ENCODE results near the gene VPS13D. TPM values are rescaled to one million over a fixed set of nuclear protein-coding genes. Genes with fewer than 3 reads are reported as not detected.
A peak's percentile ranks its signal among the peaks of the same experiment; 100 is the strongest.

The VPS13D gene
- total RNA-seq, 2 experiments from 2014 or later = 52.6 to 53.3 TPM

DNA sequence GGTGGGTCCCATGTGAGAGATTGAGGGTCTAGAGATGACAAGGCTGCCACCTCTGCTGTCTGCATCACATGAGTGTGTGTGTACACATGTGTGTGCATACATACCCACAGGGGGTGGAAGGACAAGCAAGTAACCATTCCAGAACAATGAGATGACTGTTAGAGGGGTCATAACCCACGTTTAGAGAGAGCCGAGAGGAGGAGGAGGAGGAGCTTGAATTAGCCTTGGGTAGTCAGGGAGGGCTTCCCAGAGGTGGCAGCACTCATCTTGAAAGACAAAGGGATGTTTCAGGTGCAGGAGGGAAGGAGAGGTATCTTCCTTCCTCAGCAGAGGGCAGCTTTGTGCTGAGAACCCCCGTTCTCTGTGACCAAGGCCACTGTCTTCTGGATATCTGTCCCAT, 41.7 kb upstream of the VPS13D start:
- DNase-seq (no peak), ATAC-seq (ENCODE audit: low read depth) (no peak)
- no peak overlapping the region for H3K4me3 Mint-ChIP-seq
- no peak overlapping the region for H3K27ac Mint-ChIP-seq
- H3K9me3 Mint-ChIP-seq = no peaks in the 10 kb centered on the region
- H3K4me1 Mint-ChIP-seq = peaks cover 50% of the 10 kb centered on the region
- POLR2A ChIA-PET = interaction anchor here (2.4 kb wide), 1 partner anchor 10 kb away, joined by 5 read pairs; no protein-coding TSS in a partner anchor
- H3K36me3 Mint-ChIP-seq = peaks cover 35% of the 10 kb centered on the region
- H3K27me3 Mint-ChIP-seq = no peaks in the 10 kb centered on the region

DNA sequence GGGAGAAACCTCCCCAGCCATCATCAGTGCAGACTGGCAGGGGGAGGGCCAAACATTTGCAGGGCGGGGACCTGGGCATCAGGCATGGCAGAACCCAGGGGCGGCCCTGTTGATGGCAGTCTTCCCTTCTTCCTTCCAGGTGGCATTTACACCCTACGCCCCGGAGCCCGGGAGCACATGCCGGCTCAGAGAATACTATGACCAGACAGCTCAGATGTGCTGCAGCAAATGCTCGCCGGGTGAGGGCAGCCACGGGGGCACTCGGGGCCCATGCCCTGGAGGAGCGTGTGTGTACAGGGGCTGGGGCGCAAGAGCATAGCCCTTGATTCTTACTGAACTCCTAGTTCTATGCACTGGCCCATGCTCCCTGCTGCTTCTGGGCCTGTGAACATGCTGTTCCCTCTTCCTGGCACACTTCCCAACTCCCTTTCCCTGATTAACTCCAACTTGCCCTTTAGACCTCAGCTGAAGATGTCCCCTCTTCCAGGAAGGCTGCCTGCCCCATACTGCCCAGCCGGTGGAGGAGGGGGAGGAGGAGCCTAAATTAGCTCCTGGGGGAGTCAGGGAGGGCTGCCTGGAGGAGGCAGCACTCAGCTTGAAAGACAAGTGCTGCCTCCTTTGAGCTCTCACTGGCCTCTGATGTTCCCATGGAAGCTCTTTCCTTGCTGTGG, 41.0 kb upstream of the VPS13D start:
- POLR2A ChIA-PET = no interaction called here
- peaks cover 37% of the 10 kb centered on the region for H3K36me3 Mint-ChIP-seq
- no peak overlapping the region for H3K27ac Mint-ChIP-seq
- no peak overlapping the region for H3K4me3 Mint-ChIP-seq
- DNase-seq = no peak
- no peak for ATAC-seq (ENCODE audit: low read depth)
- H3K27me3 Mint-ChIP-seq = no peaks in the 10 kb centered on the region
- H3K9me3 Mint-ChIP-seq = no peaks in the 10 kb centered on the region
- peaks cover 47% of the 10 kb centered on the region for H3K4me1 Mint-ChIP-seq

DNA sequence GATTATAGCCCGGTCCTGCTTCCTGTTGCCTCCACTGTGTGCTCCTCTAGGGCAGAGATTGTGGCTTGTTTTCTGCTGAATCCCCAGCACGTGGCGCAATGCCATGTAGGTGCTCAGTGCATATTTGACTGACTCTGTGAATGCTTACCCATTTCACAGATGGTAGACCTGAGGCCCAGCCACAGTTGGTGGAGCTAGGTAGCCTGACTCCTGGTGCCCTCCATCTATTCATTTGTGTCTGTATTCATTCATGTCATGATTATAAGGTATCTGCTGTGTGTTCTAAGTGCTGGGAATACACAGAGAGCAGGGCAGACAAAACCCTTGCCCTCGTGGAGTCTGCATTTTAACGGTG, 40.5 kb upstream of the VPS13D start:
- Mint-ChIP-seq H3K4me1 (peaks cover 48% of the 10 kb centered on the region), H3K36me3 (peaks cover 42% of the 10 kb centered on the region), H3K4me3 (no peak overlapping the region), H3K27ac (peak overlapping the region; percentile 57), H3K27me3 (no peaks in the 10 kb centered on the region), H3K9me3 (no peaks in the 10 kb centered on the region)
- POLR2A ChIA-PET = no interaction called here
- ATAC-seq (ENCODE audit: low read depth) (no peak), DNase-seq (no peak)

DNA sequence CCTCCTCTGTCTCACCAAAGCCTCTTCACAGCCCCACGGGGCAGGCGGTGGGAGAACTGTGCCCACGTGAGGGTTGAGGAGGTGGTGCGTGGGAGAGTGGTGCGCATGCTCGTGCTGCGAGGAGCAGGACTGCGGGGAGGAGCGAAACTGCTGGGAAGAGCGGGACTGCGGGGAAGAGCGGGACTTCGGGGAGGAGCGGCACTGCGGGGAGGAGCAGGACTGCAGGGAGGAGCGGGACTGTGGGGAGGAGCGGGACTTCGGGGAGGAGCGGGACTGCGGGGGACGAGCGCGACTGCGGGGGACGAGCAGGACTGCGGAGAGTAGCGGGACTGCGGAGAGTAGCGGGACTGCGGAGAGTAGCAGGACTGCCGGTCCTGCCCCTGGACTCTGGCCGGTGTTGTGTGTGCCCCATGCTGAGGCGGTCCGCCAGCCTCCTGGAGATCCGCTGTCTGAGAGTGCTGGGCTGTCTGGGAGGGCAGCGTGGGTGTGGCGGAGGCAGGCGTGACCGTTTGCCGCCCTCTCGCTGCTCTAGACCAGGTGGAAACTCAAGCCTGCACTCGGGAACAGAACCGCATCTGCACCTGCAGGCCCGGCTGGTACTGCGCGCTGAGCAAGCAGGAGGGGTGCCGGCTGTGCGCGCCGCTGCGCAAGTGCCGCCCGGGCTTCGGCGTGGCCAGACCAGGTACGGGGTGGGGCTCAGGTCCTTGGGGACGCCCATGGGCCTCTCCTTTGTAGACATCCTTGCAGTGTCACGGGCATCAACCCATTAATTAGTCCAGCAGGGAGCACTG, 38.4 kb upstream of the VPS13D start:
- POLR2A ChIA-PET = interaction anchor here (1.2 kb wide), 1 partner anchor 66 kb away, joined by 4 read pairs; no protein-coding TSS in a partner anchor
- Mint-ChIP-seq H3K36me3 (peaks cover 55% of the 10 kb centered on the region), H3K9me3 (no peaks in the 10 kb centered on the region), H3K27ac (peak overlapping the region; percentile 25), H3K27me3 (no peaks in the 10 kb centered on the region), H3K4me3 (no peak overlapping the region), H3K4me1 (peaks cover 57% of the 10 kb centered on the region)
- no peak for ATAC-seq (ENCODE audit: low read depth)
- DNase-seq = no peak

GRCh38 chr1:12194666-12195216, 35.1 kb upstream of the VPS13D start:
- Mint-ChIP-seq H3K27me3 (no peaks in the 10 kb centered on the region), H3K9me3 (no peaks in the 10 kb centered on the region), H3K4me3 (no peak overlapping the region), H3K4me1 (peaks cover 44% of the 10 kb centered on the region), H3K36me3 (peaks cover 49% of the 10 kb centered on the region), H3K27ac (peak overlapping the region; percentile 75)
- DNase-seq (no peak), ATAC-seq (ENCODE audit: low read depth) (peak; percentile 24)
- POLR2A ChIA-PET = no interaction called here

GRCh38 chr1:12195416-12195815, 34.4 kb upstream of the VPS13D start:
- H3K9me3 Mint-ChIP-seq = no peaks in the 10 kb centered on the region
- no peak overlapping the region for H3K4me3 Mint-ChIP-seq
- POLR2A ChIA-PET = interaction anchor here (0.6 kb wide), 1 partner anchor 279 kb away, joined by 3 read pairs; no protein-coding TSS in a partner anchor
- no peak for ATAC-seq (ENCODE audit: low read depth)
- H3K27ac Mint-ChIP-seq = peak overlapping the region; percentile 58
- DNase-seq = no peak
- peaks cover 44% of the 10 kb centered on the region for H3K4me1 Mint-ChIP-seq
- H3K27me3 Mint-ChIP-seq = no peaks in the 10 kb centered on the region
- peaks cover 46% of the 10 kb centered on the region for H3K36me3 Mint-ChIP-seq

DNA sequence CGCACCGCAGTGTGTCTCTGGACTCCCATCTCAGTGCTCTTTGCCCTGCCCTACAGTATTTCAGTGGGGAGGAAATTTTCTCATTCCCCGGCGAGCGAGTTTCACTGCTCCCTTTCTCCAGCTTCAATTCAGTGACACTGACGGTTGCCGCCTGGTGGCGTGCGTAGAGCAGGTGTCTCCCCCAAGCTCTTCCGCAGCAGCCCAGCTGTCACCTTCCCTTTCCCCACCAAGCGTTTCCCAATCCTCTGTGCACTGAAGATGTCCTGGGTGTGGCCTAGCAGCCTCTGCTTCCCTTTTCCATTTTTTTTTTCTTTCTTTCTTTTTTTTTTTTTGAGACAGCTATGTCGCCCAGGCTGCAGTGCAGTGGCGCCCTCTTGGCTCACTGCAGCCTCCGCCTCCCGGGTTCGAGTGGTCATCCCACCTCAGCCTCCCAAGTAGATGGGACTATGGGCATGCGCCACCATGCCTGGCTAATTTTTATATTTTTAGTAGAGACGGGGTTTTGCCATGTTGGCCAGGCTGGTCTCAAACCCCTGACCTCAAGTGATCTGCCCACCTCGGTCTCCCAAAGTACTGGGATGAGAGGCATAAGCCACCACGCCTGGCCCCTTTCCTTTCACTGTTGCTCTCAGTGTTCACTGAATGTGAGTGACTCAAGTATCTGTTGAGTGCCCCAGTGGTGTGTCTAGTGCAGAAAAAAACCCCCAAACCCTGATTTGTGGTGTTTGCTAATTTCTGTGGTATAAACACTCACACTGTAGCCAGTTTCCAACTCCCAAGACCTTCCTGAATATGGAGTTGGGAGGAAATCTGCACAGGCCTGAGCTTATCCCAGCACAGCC, 33.0 kb upstream of the VPS13D start:
- POLR2A ChIA-PET = no interaction called here
- H3K36me3 Mint-ChIP-seq = peaks cover 40% of the 10 kb centered on the region
- H3K4me3 Mint-ChIP-seq = no peak overlapping the region
- H3K9me3 Mint-ChIP-seq = no peaks in the 10 kb centered on the region
- H3K27me3 Mint-ChIP-seq = no peaks in the 10 kb centered on the region
- DNase-seq (no peak), ATAC-seq (ENCODE audit: low read depth) (no peak)
- peak overlapping the region; percentile 25 for H3K27ac Mint-ChIP-seq
- H3K4me1 Mint-ChIP-seq = peaks cover 45% of the 10 kb centered on the region

DNA sequence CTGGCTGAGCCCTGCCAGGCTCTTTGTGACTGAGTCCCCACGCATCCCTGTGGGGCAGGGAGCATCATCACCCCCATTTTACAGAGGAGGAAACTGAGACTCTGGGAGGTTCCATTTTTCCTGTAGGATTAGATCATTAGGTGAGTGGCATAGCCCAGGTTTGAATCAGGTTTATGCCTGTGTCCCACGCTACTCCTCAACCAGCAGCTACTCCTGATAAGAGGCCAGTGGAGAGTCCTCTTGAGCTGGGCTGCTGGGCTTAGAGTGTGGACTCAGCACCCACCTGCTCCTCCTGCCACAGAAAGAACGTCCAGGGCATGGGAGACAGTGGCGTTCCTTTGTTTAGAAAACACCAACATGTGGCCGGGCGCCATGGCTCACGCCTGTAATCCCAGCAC, 32.3 kb upstream of the VPS13D start:
- H3K27ac Mint-ChIP-seq = peak overlapping the region; percentile 25
- H3K4me3 Mint-ChIP-seq = no peak overlapping the region
- ATAC-seq (ENCODE audit: low read depth) (no peak), DNase-seq (no peak)
- no peaks in the 10 kb centered on the region for H3K27me3 Mint-ChIP-seq
- H3K4me1 Mint-ChIP-seq = peaks cover 43% of the 10 kb centered on the region
- peaks cover 40% of the 10 kb centered on the region for H3K36me3 Mint-ChIP-seq
- no peaks in the 10 kb centered on the region for H3K9me3 Mint-ChIP-seq
- POLR2A ChIA-PET = interaction anchor here (0.9 kb wide), 1 partner anchor 67 kb away, joined by 3 read pairs; no protein-coding TSS in a partner anchor

- H3K4me3 Mint-ChIP-seq = no peak overlapping the region
- no peaks in the 10 kb centered on the region for H3K9me3 Mint-ChIP-seq
- no peaks in the 10 kb centered on the region for H3K27me3 Mint-ChIP-seq
- peaks cover 40% of the 10 kb centered on the region for H3K4me1 Mint-ChIP-seq
- DNase-seq (no peak), ATAC-seq (ENCODE audit: low read depth) (no peak)
- peaks cover 35% of the 10 kb centered on the region for H3K36me3 Mint-ChIP-seq
- POLR2A ChIA-PET = interaction anchor here (1.3 kb wide), 1 partner anchor 56 kb away, joined by 3 read pairs; no protein-coding TSS in a partner anchor
- H3K27ac Mint-ChIP-seq = no peak overlapping the region
These were observed 29.6 kb upstream of the VPS13D start for GRCh38 chr1:12200208-12200607.

DNA sequence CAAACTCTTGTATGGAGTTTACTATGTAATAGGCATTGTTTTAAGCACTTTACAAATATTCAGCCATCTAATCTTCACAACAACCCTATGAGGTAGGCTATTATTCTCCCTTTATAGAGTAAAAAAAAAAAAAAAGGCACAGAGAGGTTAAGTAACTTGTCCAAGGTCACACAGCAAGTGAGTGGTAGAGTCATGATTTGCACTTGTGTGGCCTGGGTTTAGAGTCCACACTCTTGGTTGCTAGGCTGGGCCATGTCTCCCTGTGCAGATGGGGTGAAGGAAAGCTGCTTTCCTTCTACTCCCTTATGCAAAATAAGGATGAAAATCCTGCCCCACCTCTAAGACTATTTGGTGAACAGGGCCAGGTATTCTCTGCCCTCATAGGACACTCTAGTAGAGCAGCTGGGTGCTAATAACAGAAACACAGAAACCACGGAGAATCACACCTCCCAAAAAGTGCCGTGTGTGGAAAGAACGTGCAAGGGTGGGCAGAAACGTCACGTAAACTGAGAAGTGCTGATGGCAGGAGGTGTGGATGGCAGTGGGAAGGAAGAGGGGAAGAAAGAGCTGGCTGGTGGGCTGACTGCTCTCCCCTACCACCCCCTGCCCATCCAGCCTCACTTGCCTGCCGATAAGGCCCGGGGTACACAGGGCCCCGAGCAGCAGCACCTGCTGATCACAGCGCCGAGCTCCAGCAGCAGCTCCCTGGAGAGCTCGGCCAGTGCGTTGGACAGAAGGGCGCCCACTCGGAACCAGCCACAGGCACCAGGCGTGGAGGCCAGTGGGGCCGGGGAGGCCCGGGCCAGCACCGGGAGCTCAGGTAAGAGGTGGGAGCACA, 28.3 kb upstream of the VPS13D start:
- POLR2A ChIA-PET = interaction anchor here (0.5 to 1.2 kb wide), 2 partner anchors 40 to 69 kb away, joined by 3 read pairs; no protein-coding TSS in a partner anchor
- no peaks in the 10 kb centered on the region for H3K27me3 Mint-ChIP-seq
- no peak overlapping the region for H3K4me3 Mint-ChIP-seq
- no peaks in the 10 kb centered on the region for H3K9me3 Mint-ChIP-seq
- H3K36me3 Mint-ChIP-seq = peaks cover 35% of the 10 kb centered on the region
- DNase-seq (no peak), ATAC-seq (ENCODE audit: low read depth) (peak; percentile 5)
- H3K4me1 Mint-ChIP-seq = peaks cover 38% of the 10 kb centered on the region
- peak overlapping the region; percentile 32 for H3K27ac Mint-ChIP-seq

DNA sequence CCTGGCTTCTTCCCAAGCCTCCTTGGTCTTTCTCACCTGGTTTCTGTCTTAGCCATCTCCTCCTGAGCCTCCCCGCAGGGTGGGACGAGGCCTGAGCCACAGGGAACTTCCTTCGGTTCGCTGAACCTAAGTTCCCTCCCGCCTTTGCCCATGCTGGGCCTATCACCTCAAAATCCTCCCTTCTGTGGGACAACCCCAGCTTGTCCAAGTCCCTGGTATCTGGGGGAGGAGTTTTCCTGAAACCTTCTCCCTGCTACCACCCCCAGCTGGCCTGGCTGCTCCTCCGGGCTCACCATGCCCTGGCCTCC, 27.7 kb upstream of the VPS13D start:
- DNase-seq (no peak), ATAC-seq (ENCODE audit: low read depth) (no peak)
- no peaks in the 10 kb centered on the region for H3K9me3 Mint-ChIP-seq
- no peaks in the 10 kb centered on the region for H3K27me3 Mint-ChIP-seq
- no peak overlapping the region for H3K4me3 Mint-ChIP-seq
- peaks cover 32% of the 10 kb centered on the region for H3K36me3 Mint-ChIP-seq
- POLR2A ChIA-PET = interaction anchor here (0.5 to 1.4 kb wide), 3 partner anchors 40 to 76 kb away, joined by 3 to 4 read pairs (median 3); no protein-coding TSS in a partner anchor
- H3K27ac Mint-ChIP-seq = peak overlapping the region; percentile 68
- peaks cover 37% of the 10 kb centered on the region for H3K4me1 Mint-ChIP-seq

- Mint-ChIP-seq H3K4me1 (peaks cover 37% of the 10 kb centered on the region), H3K27me3 (no peaks in the 10 kb centered on the region), H3K27ac (peak overlapping the region; percentile 68), H3K9me3 (no peaks in the 10 kb centered on the region), H3K4me3 (no peak overlapping the region), H3K36me3 (peaks cover 32% of the 10 kb centered on the region)
- DNase-seq (no peak), ATAC-seq (ENCODE audit: low read depth) (no peak)
- POLR2A ChIA-PET = interaction anchor here (0.5 to 1.4 kb wide), 5 partner anchors 25 to 76 kb away, joined by 3 to 4 read pairs (median 3); no protein-coding TSS in a partner anchor
These were observed 27.3 kb upstream of the VPS13D start for GRCh38 chr1:12202577-12202976.

Data from activated naive CD8-positive, alpha-beta T cell treated with anti-CD3 and anti-CD28 coated beads, Interleukin-2, amount 10 ng/mL, durations not matched to agents 7 days and 5 days (primary cell).